ENCODE data around the gene TMOD2.

DNA sequence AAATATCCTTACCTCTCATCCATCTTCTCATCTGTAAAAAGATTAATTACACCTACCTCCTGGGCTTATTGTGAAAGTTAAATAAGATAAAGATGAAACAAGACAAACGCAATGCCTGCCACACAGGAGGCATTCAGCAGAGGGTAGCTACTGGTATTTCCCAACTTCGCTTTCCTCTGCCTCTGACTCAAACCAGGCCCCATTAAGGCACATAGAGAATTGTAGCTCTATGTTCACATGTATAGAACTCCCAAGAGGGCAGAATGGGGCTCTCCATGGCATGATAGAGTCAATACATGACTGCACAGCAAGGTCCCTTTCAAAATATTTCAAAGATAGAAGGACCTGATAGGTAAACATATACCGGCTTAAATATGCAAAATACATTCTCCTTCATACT lies 15.3 kb upstream of the TMOD2 start:
- TF ChIP-seq, protein P1, sequence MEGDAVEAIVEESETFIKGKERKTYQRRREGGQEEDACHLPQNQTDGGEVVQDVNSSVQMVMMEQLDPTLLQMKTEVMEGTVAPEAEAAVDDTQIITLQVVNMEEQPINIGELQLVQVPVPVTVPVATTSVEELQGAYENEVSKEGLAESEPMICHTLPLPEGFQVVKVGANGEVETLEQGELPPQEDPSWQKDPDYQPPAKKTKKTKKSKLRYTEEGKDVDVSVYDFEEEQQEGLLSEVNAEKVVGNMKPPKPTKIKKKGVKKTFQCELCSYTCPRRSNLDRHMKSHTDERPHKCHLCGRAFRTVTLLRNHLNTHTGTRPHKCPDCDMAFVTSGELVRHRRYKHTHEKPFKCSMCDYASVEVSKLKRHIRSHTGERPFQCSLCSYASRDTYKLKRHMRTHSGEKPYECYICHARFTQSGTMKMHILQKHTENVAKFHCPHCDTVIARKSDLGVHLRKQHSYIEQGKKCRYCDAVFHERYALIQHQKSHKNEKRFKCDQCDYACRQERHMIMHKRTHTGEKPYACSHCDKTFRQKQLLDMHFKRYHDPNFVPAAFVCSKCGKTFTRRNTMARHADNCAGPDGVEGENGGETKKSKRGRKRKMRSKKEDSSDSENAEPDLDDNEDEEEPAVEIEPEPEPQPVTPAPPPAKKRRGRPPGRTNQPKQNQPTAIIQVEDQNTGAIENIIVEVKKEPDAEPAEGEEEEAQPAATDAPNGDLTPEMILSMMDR (IDR thresholded peaks at IDR 0.05), result no peak
- TF ChIP-seq POLR2A (IDR thresholded peaks at IDR 0.05), result no peak

Measured in thyroid gland (tissue), 4 donors.